IPS-18a (cell line): ENCODE data around the gene HCRT.
"Not testable (repeated sequence)": the region's sequence is repeated elsewhere in the genome, so short reads cannot be mapped to it uniquely, and the experiment has no call there.

Experiments
- H3K27ac ChIP-seq: one replicate; pipeline ENCODE4 v1.5.1; 2013; ENCODE audit warnings: low read length
- H3K27me3 ChIP-seq: one replicate; pipeline ENCODE4 v1.6.1; 2013; ENCODE audit warnings: mild to moderate bottlenecking, low read length; ENCODE audit not compliant: control insufficient read depth, insufficient read depth
- H3K36me3 ChIP-seq: one replicate; pipeline ENCODE4 v1.6.1; 2013; ENCODE audit warnings: low read depth, low read length; ENCODE audit not compliant: control insufficient read depth
- H3K4me1 ChIP-seq: one replicate; pipeline ENCODE4 v1.6.1; 2013; ENCODE audit warnings: low read depth, low read length; ENCODE audit not compliant: control insufficient read depth
- H3K4me3 ChIP-seq: one replicate; pipeline ENCODE4 v1.5.1; 2013; ENCODE audit warnings: low read length
- H3K9ac ChIP-seq: one replicate; pipeline ENCODE4 v1.6.1; 2013; ENCODE audit warnings: mild to moderate bottlenecking, low read length, moderate library complexity
- H3K9me3 ChIP-seq: one replicate; pipeline ENCODE4 v1.6.1; 2013; ENCODE audit warnings: low read depth, low read length; ENCODE audit not compliant: control insufficient read depth

The HCRT gene, protein sequence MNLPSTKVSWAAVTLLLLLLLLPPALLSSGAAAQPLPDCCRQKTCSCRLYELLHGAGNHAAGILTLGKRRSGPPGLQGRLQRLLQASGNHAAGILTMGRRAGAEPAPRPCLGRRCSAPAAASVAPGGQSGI

DNA sequence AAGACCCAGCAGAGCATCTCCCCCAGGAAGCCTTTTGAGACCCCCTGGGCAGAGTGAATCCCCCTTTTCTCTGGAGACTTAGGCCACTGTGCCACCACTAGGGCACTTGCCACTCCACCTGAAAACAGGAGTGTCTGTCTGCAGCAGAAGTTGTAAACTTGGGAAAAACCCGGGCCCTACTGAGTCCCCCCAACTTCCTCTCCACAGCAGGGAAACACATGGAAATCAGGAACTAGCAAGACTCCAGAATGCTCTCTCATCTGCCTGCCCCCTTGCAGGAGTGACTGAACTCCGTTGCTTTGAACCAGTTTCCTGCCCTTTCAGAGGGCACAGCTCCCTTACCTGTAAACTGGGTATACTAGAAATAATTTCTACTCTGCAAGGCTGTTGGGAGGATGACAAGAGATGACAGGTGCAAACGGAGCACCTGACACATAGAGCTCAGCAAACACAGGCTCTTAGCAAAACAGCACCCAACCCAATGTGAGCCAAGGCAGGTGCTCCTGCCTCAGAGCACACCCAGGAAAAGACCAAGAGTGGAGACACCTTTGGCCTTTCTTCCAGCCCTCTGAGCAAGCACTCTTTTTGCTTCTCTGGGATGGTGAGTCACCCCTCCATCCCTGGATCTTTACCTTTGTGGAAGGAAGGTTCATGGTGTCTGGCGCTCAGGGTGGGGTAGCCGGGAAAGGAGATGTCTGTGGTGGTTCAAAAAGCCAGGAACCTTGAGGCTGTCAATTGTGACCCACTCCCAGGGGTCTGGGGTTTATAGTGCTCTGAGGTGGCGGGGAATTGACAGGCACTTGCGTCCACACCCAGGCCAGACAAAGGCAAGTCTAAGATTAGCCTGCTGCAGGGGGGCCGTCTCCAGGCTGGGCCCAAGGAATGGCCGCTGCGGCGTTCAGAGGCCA, at the start of gene HCRT:
HCRT (minus strand) TSS at position 740 of the 908 bp plus-strand sequence; CDS start at position 653, 87 bp downstream.
- Histone ChIP-seq H3K9ac (no peak within 1 kb of the TSS), H3K4me3 (no peak within 1 kb of the TSS), H3K36me3 (no peaks in the 10 kb centered on the region), H3K27ac (no peak within 1 kb of the TSS), H3K9me3 (no peaks in the 10 kb centered on the region), H3K27me3 (peaks cover 51% of the 10 kb centered on the region), H3K4me1 (peaks cover 14% of the 10 kb centered on the region)

DNA sequence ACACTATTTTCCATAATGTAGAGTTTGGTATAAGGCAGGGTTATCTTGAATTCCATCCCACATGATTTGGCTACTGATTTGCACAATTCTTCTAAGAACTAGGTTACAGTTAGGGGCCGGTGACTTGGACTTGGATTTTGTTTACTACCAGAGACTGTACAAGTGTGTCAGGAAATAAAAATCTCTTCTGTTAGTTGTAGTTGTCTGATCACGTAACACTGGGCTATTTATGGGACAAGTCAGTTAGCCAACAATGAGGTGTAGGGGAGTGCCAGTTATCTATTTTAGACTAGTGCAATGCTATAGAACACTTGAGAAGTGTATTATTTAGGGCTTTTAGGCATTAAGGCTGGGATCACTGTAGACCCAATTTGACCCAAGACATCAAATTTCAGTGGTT, 48.7 kb upstream of the HCRT start:
- H3K4me3 ChIP-seq = no peak overlapping the region
- H3K27me3 ChIP-seq = no peaks in the 10 kb centered on the region
- H3K9ac ChIP-seq = no peak overlapping the region
- H3K36me3 ChIP-seq = no peaks in the 10 kb centered on the region
- H3K4me1 ChIP-seq = no peaks in the 10 kb centered on the region
- no peak overlapping the region for H3K27ac ChIP-seq
- H3K9me3 ChIP-seq = no peaks in the 10 kb centered on the region

DNA sequence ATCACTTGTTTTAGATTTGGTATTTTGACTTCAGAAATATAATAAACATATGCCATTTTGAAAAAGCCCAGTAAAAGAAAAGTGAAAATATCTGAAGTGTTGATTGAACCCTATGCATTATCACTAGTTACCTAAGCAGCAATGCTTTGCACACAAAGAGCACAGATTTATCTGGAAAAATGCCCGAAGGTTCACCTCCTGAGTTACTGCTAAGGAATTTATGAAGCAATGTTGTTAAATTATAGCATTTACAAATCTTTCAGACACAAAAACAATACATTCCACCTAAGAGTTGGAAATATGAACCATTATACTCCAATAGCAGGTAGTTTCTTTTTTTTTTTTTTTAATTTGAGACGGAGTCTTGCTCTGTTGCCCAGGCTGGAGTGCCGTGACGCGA, 47.9 kb upstream of the HCRT start:
- Histone ChIP-seq H3K9me3 (no peaks in the 10 kb centered on the region), H3K4me1 (no peaks in the 10 kb centered on the region), H3K9ac (no peak overlapping the region), H3K4me3 (no peak overlapping the region), H3K36me3 (no peaks in the 10 kb centered on the region), H3K27ac (no peak overlapping the region), H3K27me3 (no peaks in the 10 kb centered on the region)

DNA sequence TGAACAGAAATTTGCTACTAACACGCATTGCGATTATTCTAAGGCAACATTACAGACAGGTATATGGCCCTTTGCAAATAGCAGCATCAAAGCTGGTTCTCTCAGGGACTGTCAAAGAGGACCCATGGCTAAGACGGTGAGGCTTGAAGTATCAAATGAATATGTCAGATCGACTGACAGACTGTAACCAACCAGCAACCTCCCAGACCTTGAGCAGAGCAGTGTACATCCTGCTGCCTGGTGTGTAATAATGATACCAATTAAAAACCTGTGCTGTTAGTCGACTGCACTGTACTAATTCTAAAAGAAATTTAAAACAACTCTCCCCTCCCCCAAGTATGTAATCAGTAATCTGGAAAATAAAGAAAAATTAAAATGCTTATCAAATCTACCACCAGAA, 45.0 kb upstream of the HCRT start:
- H3K4me1 ChIP-seq = no peaks in the 10 kb centered on the region
- no peaks in the 10 kb centered on the region for H3K36me3 ChIP-seq
- no peaks in the 10 kb centered on the region for H3K27me3 ChIP-seq
- H3K9me3 ChIP-seq = no peaks in the 10 kb centered on the region
- no peak overlapping the region for H3K9ac ChIP-seq
- no peak overlapping the region for H3K4me3 ChIP-seq
- H3K27ac ChIP-seq = no peak overlapping the region

DNA sequence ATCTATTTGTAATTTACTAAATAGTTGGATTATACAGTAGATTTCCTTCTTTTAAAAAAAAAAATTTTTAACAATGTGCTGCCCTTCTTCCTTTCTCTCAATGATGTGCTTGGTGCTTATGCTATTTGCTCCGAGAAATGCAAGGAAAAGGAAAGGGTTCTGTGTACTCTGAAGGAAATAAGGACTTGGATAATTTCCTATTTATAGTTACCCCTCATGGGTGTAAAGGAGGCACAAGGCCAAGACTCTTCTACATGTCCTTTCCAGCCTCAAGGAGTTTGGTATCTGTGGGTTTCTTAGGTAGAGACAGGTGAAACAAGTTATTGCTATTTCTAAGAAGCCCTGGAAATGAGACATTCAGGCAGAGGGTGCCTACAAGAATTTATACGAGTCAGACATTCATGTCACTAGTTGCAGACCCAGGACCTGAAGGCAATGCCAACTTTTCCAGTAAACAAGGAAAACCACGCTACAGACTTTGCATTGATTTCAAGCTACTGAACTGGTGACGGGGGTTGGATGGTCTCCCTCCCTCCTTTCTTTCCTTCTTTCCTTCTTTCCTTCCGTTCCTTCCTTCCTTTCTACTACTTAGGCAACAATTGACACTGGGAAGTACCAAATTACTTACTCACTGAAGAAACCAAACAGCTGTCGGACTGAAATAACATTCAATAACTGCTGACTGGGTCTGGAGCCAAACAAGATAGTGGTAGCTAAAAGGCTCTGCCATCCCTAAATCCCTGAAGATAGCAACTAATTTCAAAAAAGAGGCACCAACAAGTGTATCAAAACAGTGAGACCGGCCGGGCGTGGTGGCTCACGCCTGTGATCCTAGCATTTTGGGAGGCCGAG, 42.8 kb upstream of the HCRT start:
- no peaks in the 10 kb centered on the region for H3K9me3 ChIP-seq
- no peaks in the 10 kb centered on the region for H3K4me1 ChIP-seq
- H3K27me3 ChIP-seq = no peaks in the 10 kb centered on the region
- H3K36me3 ChIP-seq = peaks cover 10% of the 10 kb centered on the region
- H3K9ac ChIP-seq = no peak overlapping the region
- H3K4me3 ChIP-seq = no peak overlapping the region
- H3K27ac ChIP-seq = no peak overlapping the region

DNA sequence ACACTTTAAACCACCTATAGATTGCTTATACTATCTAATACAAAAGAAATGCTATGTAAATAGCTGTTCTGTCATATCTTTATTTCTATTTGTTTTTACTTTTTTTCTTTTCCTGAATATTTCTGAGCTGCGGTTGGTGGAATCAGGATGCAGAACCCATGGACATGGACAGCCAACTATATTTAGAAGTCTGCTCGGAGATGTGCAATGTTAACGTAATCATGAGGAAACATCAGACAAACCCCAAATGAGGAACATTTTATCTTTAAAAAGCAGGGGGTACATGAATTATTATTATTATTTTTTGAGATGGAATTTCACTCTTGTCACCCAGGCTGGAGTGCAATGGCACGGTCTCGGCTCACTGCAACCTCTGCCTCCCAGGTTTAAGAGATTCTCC, 40.4 kb upstream of the HCRT start:
- Histone ChIP-seq H3K4me1 (no peaks in the 10 kb centered on the region), H3K9me3 (no peaks in the 10 kb centered on the region), H3K9ac (no peak overlapping the region), H3K27ac (no peak overlapping the region), H3K27me3 (no peaks in the 10 kb centered on the region), H3K4me3 (no peak overlapping the region), H3K36me3 (peaks cover 19% of the 10 kb centered on the region)

DNA sequence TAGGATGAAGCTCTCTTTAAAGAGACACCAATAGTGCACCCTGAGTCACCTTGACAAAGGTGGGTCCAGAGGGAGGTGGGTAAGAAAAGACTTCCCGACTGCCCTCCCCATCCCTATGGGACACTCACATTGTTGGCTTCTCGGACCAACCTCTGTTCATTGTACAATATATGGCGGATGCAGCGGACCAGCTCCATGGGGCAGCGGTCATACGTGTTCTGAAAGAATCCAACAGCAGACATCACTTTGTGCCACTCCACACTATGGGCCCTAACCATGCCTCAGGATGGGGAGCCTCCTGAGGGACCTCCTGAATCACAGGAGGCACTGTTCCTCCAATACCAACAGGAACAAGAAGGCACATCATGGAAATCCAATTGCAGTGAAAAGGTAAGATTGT, 39.4 kb upstream of the HCRT start:
- Histone ChIP-seq H3K9ac (no peak overlapping the region), H3K4me3 (no peak overlapping the region), H3K27me3 (no peaks in the 10 kb centered on the region), H3K9me3 (no peaks in the 10 kb centered on the region), H3K27ac (no peak overlapping the region), H3K36me3 (peaks cover 19% of the 10 kb centered on the region), H3K4me1 (no peaks in the 10 kb centered on the region)

DNA sequence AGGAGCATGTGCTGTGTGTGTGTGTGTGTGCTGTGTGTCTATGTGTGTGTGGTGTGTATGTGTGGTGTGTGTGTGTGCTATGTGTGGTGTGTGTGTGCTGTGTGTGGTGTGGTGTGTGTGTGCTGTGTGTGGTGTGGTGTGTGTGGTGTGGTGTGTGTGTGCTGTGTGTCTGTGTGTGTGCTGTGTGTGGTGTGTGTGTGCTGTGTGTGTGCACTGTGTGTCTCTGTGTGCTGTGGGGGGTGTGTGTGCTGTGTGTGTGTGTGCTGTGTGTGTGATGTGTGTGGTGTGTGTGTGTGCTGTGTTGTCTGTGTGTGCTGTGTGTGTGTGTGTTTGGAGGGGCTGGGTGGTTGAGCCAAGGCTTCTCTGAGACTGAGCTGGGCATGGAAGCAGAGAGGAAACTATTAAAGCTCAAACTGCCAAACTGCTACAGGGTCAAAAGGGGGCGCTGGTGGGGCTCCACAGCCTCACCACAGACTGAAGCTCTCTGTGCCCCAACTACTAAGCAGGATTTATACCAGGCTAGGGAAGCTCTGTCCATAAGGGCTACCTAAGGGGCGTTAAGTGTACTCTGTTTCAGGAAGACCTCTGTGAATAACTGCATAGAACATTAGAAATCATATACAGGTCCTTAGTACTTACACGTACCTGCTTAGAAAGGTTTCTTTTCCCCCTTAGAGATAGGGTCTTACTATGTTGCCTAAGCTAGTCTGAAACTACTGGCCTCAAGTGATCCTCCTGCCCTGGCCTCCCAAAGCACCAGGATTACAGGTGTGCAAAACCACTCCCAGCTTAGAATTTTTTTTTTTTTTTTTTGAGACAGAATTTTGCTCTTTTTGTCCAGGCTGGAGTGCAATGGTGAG, 36.9 kb upstream of the HCRT start:
- H3K27ac ChIP-seq = no peak overlapping the region
- no peaks in the 10 kb centered on the region for H3K27me3 ChIP-seq
- no peaks in the 10 kb centered on the region for H3K4me1 ChIP-seq
- H3K9me3 ChIP-seq = no peaks in the 10 kb centered on the region
- H3K9ac ChIP-seq = no peak overlapping the region
- no peak overlapping the region for H3K4me3 ChIP-seq
- H3K36me3 ChIP-seq = peaks cover 29% of the 10 kb centered on the region

DNA sequence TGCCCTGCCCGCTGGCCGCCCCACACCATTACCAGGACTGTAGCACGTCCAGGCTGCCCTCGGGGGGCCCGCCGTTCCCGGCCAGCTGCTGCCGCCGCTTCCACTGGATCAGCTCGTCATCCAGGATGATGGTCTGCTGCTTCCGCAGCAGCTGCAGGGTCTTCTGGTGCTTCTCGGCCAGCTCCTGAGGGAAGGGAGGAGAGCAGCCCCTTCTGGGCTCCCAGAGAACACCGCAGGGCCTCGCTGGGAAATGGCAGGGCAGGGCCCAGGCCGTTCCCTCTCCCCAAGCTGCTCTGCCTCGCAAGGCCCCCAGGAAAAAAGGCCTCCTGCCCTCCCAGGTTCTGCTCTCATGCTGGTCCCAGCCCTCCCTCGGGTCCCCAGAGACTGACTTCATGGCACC, 34.0 kb upstream of the HCRT start:
- H3K27me3 ChIP-seq, H3K9me3 ChIP-seq, H3K4me3 ChIP-seq, H3K27ac ChIP-seq, H3K4me1 ChIP-seq, H3K9ac ChIP-seq: not testable (repeated sequence)
- H3K36me3 ChIP-seq = peaks cover 50% of the 10 kb centered on the region

DNA sequence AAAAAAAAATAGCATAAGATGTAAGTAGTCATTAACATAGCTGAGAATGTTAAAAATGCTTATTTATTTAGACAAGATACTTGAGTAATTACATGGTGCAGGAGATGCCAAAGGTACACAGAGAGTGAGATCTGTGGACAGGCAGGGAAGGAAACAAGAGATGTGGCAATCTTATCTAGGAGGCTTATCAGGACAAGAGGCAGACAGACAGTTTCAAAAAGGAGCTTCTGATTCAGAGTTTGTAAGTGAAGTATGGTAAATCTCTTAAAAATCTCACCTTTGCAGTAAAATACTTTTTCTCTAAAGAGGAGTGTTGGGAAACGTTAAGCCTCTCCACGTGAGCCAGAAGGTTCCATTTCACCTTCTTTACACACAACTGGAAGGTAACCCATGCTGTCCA, 28.9 kb upstream of the HCRT start:
- peaks cover 60% of the 10 kb centered on the region for H3K36me3 ChIP-seq
- H3K9me3 ChIP-seq = no peaks in the 10 kb centered on the region
- H3K4me1 ChIP-seq = no peaks in the 10 kb centered on the region
- no peaks in the 10 kb centered on the region for H3K27me3 ChIP-seq
- H3K9ac ChIP-seq = no peak overlapping the region
- H3K4me3 ChIP-seq = no peak overlapping the region
- H3K27ac ChIP-seq = no peak overlapping the region

DNA sequence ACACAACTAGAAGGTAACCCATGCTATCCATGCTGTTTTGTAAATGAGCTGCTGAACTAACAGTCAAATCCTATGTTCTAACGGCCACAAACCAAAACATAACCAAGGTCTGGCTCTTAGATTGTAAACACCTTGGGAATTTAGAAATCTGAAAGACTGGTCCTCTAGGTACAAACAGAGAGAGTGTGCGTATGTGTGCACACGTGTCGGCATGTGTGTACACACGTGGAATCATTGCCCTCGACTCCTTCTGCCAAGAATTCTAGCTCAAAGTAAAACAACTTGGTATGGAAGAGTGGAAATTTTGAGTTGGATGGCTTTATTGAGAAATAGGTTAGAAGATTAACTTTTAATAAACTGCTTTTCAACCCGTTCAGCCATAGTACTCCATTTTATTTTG, 27.1 kb upstream of the HCRT start:
- no peaks in the 10 kb centered on the region for H3K9me3 ChIP-seq
- H3K36me3 ChIP-seq = peaks cover 56% of the 10 kb centered on the region
- H3K4me1 ChIP-seq = no peaks in the 10 kb centered on the region
- H3K27me3 ChIP-seq = no peaks in the 10 kb centered on the region
- no peak overlapping the region for H3K4me3 ChIP-seq
- H3K27ac ChIP-seq = no peak overlapping the region
- H3K9ac ChIP-seq = no peak overlapping the region
